Spleen (tissue), 11 donors: ENCODE data around the gene EZH2. TPM values are rescaled to one million over a fixed set of nuclear protein-coding genes. Genes with fewer than 3 reads are reported as not detected.

Experiments
- DNase-seq: peaks from one replicate; pipeline ENCODE4 v3.0.0-alpha.2; 2020
- H3K27ac ChIP-seq, 8 donors: fragments of 200-600 bp; sonication (generic) in 7 of 8; 1 replicate in 4 of 8; 2 replicates in 4 of 8; pipeline versions ENCODE4 v1.5.0 to v1.8.0; 2016 to 2021; ENCODE audit warnings: inconsistent platforms in 4 of 8, mild to moderate bottlenecking in 4 of 8, moderate library complexity in 1 of 8
- H3K27me3 ChIP-seq, 7 donors: fragments of 200-600 bp; sonication (generic) in 6 of 7; replicated peaks in 1 of 7; 1 replicate in 4 of 7; 2 replicates in 3 of 7; pipeline versions ENCODE4 v1.5.0 to v1.8.0; 2016 to 2021; ENCODE audit warnings: inconsistent platforms in 3 of 7, mild to moderate bottlenecking in 1 of 7
- H3K36me3 ChIP-seq, 6 donors: fragments of 200-600 bp; sonication (generic) in 5 of 6; 1 replicate in 4 of 6; 2 replicates in 2 of 6; pipeline versions ENCODE4 v1.5.0 to v1.8.0; 2016 to 2021; ENCODE audit warnings: inconsistent platforms in 2 of 6
- H3K4me1 ChIP-seq, 6 donors: fragments of 200-600 bp; sonication (generic) in 5 of 6; 1 replicate in 3 of 6; 2 replicates in 3 of 6; pipeline versions ENCODE4 v1.5.0 to v1.8.0; 2016 to 2021; ENCODE audit warnings: inconsistent platforms in 3 of 6
- H3K4me3 ChIP-seq, 8 donors: fragments of 200-600 bp; sonication (generic) in 7 of 8; 1 replicate in 4 of 8; 2 replicates in 4 of 8; pipeline versions ENCODE4 v1.5.0 to v1.8.0; 2016 to 2021; ENCODE audit warnings: inconsistent platforms in 4 of 8, mild to moderate bottlenecking in 4 of 8, moderate library complexity in 2 of 8
- H3K9me3 ChIP-seq, 8 donors: fragments of 200-600 bp; sonication (generic) in 7 of 8; 1 replicate in 4 of 8; 2 replicates in 4 of 8; pipeline versions ENCODE4 v1.5.0 to v1.8.0; 2016 to 2021; ENCODE audit warnings: inconsistent platforms in 4 of 8
- POLR2A ChIP-seq, 3 donors: fragments of 450-650 bp; IDR thresholded peaks; one replicate each; pipeline ENCODE4 v1.5.1; 2017; ENCODE audit warnings: antibody characterized with exemption in 3 of 3, mild to moderate bottlenecking in 1 of 3
- POLR2AphosphoS5 ChIP-seq, 3 donors: sonication (generic); formaldehyde crosslinking; IDR thresholded peaks; one replicate each; pipeline ENCODE4 v1.5.1; 2017; ENCODE audit warnings: antibody characterized with exemption in 3 of 3
- WGBS, 5 donors: extraction: QIAGEN DNeasy Blood & Tissue Kit in 3 of 5; methylation state at CpG; one replicate each; pipeline versions ENCODE4 v1.1.5 to v1.1.7; 2013 to 2018; 5-methylcytosine and 5-hydroxymethylcytosine counted together
- intact Hi-C: fragments of 100-400 bp; cut with DNase I; formaldehyde crosslinking; loops from one replicate; pipeline ENCODE4 v1.15.0; 2023; ENCODE audit warnings: low total_unique reads
- polyA plus RNA-seq, 3 donors: library from polyadenylated mRNA; stranded (reverse); fragments of 200-250 nt; gene quantifications; one replicate each; pipeline ENCODE4 v1.2.1, GENCODE V29; 2013
- total RNA-seq, 7 donors: library from RNA; depleted of rRNA in 3 of 7; stranded (reverse); fragments of >200 nt in 3 of 7; fragmentation: NEBNext Ultra II Directional in 4 of 7; extraction: Animal tissue kit (Norgen Biotek cat#: 25700) in 4 of 7; gene quantifications; one replicate each; pipeline versions ENCODE4 v1.1.0 to v1.2.1, GENCODE V29; 2016 to 2021
- TF ChIP-seq, protein P1 (sequence below), 11 experiments: fragments of 200-600 bp in 7 of 11; fragments of 450-650 bp in 4 of 11; sonication (generic) in 4 of 11; IDR thresholded peaks in 8 of 11; conservative IDR thresholded peaks in 3 of 11; 1 replicate in 7 of 11; 2 replicates in 4 of 11; pipeline versions ENCODE4 v1.4.0 to v1.8.0; 2016 to 2021; ENCODE audit warnings: antibody characterized with exemption in 11 of 11, inconsistent platforms in 4 of 11, mild to moderate bottlenecking in 1 of 11
- donor health status: healthy with polysubstance abuse.
- donor health status: DM: no; HTN: no; CAD: no; lungs with moderate emphysema.
- donor health status: DM: no; HTN: no; CAD: no.
- donor health status: Bipolar disorder and iron deficiency.
- donor health status: healthy.
- donor health status: DM: no; HTN: no; CAD: no.
- donor health status: DM: yes; HTN: yes; CAD: no.

Gene EZH2
- total and polyA plus RNA-seq, 10 donors: 5.0 to 14.5 (median 7.4) TPM

DNA sequence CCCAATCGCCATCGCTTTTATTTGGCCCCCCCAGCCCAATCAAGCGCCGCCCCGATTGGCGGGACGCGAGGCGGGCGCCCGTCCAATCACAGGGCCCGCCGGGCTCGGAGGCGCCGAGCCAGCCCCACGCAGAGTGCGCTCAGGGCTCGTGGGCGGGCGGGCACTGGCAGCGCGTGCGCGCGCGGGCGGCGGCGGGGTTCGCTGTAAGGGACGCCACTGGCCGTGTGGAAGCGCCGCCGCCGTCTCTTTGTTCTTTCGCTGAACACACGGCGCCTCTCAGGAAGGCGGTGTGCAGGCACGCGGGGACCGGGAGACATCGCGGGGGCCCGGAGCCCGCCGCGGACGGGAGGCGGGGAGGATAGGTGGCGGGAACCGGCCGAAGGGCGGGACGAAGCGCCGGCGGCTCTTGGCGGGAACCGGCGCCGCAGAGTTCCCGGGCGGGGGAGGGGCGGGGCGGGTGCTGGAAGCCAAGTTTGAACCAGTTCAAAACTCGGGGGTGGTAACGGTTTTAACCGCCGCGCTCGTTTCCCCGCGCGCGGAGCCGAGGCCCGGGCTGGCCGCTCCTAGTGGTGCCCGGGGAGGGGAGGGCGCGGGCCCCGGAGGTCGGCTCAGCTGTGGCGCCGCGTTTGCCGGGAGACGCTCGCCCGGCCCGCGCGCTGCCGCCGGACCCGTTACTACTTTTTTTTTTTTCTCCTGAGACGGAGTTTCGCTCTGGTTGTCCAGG, 370 bp upstream of the EZH2 start:
- intact Hi-C loops: loop anchor here (10.0 kb wide), 1 partner anchor 50 kb away; no protein-coding TSS in a partner anchor
- 0 to 1% (median 0%) methylated on average over 2 to 101 of the region's 101 CpGs for WGBS, 5 donors

DNA sequence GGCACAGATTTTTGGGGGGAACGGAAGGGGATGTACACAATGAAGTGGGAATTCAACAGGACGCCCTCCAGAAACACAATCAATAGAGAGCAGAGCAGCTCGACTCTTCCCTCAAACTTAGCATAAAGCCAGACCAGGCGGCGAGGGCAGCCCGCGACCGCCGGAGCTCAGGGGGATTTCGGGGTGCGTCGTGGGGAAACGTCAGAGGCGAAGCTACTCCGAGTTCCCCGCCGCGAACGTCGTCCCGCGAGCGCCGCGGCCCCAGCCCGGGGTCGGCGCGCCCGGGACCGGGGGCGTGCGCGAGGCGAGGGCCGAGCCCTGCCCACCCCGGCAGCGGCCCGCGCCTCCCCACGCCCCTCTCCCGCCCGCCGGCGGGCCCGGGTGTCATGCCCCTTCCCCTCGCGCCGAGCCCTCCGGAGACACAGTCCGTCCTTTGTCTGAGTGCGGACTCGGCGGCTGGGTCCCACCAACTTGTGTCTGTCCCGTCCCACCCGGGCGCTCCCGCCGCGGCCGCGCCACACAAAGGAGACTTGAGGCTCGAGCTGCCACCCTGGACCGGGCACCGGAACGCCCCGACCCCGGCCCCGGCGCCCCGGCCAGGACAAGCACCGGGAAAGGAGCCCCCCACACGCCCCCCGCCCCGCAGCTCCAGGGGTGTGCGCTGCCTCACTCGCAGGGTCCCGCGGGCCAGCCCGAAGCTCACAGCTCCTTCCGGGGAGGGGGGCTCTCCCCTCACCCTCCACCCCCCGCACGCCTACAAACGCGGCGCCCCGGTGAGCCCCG, 634 bp downstream of the EZH2 start:
- peak overlapping the region; percentile 65 to 98 (median 93) for H3K4me3 ChIP-seq
- H3K27ac ChIP-seq: peak overlapping the region; percentile 88 to 96 (median 94)
- H3K4me1 ChIP-seq: peaks cover 0 to 32% (median 17%) of the 10 kb centered on the region in 6 donors
- peaks cover 0 to 8% (median 0%) of the 10 kb centered on the region in 7 donors for H3K27me3 ChIP-seq
- intact Hi-C loops: loop anchor here (10.0 kb wide), 1 partner anchor 51 kb away; no protein-coding TSS in a partner anchor
- DNase-seq: peak; percentile 92
- no peaks in the 10 kb centered on the region for H3K36me3 ChIP-seq
- WGBS, 5 donors: 0 to 1% (median 1%) methylated on average over 3 to 88 of the region's 88 CpGs
- no peaks in the 10 kb centered on the region for H3K9me3 ChIP-seq
- TF ChIP-seq POLR2A (IDR thresholded peaks at IDR 0.05) (no peak), POLR2AphosphoS5 (IDR thresholded peaks at IDR 0.05) (peak in 2 of 3 donors; percentile 31 to 44)
- TF ChIP-seq, protein P1, sequence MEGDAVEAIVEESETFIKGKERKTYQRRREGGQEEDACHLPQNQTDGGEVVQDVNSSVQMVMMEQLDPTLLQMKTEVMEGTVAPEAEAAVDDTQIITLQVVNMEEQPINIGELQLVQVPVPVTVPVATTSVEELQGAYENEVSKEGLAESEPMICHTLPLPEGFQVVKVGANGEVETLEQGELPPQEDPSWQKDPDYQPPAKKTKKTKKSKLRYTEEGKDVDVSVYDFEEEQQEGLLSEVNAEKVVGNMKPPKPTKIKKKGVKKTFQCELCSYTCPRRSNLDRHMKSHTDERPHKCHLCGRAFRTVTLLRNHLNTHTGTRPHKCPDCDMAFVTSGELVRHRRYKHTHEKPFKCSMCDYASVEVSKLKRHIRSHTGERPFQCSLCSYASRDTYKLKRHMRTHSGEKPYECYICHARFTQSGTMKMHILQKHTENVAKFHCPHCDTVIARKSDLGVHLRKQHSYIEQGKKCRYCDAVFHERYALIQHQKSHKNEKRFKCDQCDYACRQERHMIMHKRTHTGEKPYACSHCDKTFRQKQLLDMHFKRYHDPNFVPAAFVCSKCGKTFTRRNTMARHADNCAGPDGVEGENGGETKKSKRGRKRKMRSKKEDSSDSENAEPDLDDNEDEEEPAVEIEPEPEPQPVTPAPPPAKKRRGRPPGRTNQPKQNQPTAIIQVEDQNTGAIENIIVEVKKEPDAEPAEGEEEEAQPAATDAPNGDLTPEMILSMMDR (IDR thresholded peaks at IDR 0.05 in 8 of 11, conservative IDR thresholded peaks at IDR 0.05 in 3 of 11): no peak

More for the DNA sequence above, 370 bp upstream of the EZH2 start:
- Histone ChIP-seq H3K9me3 (no peaks in the 10 kb centered on the region), H3K4me3 (peak overlapping the region; percentile 65 to 98 (median 93)), H3K27me3 (peaks cover 0 to 8% (median 0%) of the 10 kb centered on the region in 7 donors), H3K36me3 (no peaks in the 10 kb centered on the region), H3K27ac (peak overlapping the region; percentile 88 to 96 (median 94)), H3K4me1 (peaks cover 0 to 32% (median 17%) of the 10 kb centered on the region in 6 donors)
- TF ChIP-seq POLR2A (IDR thresholded peaks at IDR 0.05) (peak in 2 of 3 donors; percentile 3 to 72), POLR2AphosphoS5 (IDR thresholded peaks at IDR 0.05) (peak; percentile 91 to 94 (median 92))
- TF ChIP-seq, protein P1 (IDR thresholded peaks at IDR 0.05 in 8 of 11, conservative IDR thresholded peaks at IDR 0.05 in 3 of 11): no peak
- DNase-seq: peak; percentile 98

DNA sequence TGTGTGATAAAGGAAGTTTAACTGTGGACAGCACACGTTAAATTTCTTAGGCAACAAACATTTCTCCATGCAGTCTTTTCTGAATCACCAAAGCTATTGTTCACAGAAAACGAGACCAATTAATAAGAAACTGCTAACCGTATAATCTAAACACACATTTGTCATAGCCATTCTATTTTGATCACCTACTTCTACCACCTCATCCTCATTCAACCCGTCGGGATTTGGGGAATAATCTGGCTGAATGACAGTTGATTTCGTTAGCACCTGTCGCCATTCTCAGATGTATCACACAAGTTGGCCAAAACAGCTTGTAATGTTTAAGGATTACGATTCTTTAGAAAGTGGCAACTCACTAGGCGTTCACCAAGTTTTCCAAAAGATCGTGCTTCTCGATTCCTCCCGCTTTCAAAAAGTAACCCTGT, 1.2 kb downstream of the EZH2 start:
- 0 to 1% (median 1%) methylated on average over 12 of the region's 12 CpGs for WGBS, 5 donors
- Histone ChIP-seq H3K27me3 (peaks cover 0 to 8% (median 0%) of the 10 kb centered on the region in 7 donors), H3K4me1 (peaks cover 0 to 35% (median 17%) of the 10 kb centered on the region in 6 donors), H3K27ac (peak overlapping the region in 6 of 8 donors; percentile 30 to 96 (median 95)), H3K9me3 (no peaks in the 10 kb centered on the region), H3K4me3 (peak overlapping the region; percentile 65 to 98 (median 93)), H3K36me3 (no peaks in the 10 kb centered on the region)
- TF ChIP-seq POLR2A (IDR thresholded peaks at IDR 0.05) (no peak), POLR2AphosphoS5 (IDR thresholded peaks at IDR 0.05) (no peak)
- TF ChIP-seq, protein P1 (IDR thresholded peaks at IDR 0.05 in 8 of 11, conservative IDR thresholded peaks at IDR 0.05 in 3 of 11): no peak
- DNase-seq: no peak
- intact Hi-C loops: loop anchor here (10.0 kb wide), 1 partner anchor 52 kb away; no protein-coding TSS in a partner anchor
